Measurements from ENCODE around the gene SLC37A2. TPM values are rescaled to one million over a fixed set of nuclear protein-coding genes. Genes with fewer than 3 reads are reported as not detected.

The SLC37A2 gene
- total and polyA plus RNA-seq, 2 of the 13 experiments (the other 11 are each of a cell fraction or from before 2014, with no cell fraction given) = 4.6 to 7.1 TPM

DNA sequence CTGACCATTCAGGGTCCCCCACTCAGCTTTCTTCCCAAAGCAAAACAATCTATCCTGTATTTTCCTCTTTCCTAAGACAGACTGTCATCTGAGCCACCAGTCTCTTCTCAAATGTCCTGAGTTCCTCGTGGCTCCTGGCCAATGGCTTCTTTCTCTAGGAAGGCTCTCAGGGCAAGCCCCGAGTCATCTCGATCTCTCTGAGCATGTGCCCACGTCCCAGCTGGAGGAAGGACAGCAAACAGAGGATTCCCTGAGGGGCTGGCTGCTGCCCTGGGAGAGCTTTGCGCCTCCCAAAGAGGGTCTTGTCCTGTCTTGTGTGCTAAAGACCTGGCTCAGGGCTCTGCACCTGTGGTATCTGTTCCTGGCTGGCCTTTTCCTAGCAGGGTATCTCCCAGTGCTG is 8.3 kb downstream of the SLC37A2 start:
- no peak for FAIRE-seq
- Histone ChIP-seq H3K4me1 (ENCODE audit: insufficient read depth, low read length) (peaks cover 65% of the 10 kb centered on the region), H3K27me3 (ENCODE audit: control insufficient read depth in 1 of 2, insufficient read depth in 2 of 2, low read length in 2 of 2) (peaks cover 0 to 4% of the 10 kb centered on the region in 2 experiments; a peak in 1 of 5 replicates), H3K4me3 (replicated peaks in 1 of 3; ENCODE audit: insufficient read depth in 1 of 3, low read depth in 2 of 3, low read length in 3 of 3) (peak overlapping the region in 1 of 3 experiments; percentile 41; a peak in 1 of 6 replicates), H3K9ac (ENCODE audit: insufficient read depth, low read depth, low read length) (no peak overlapping the region; the same call in 1 of the 2 replicates), H2AFZ (ENCODE audit: low read length) (no peak overlapping the region), H3K36me3 (replicated peaks in 1 of 2; ENCODE audit: control insufficient read depth in 1 of 2, insufficient read depth in 2 of 2, low read length in 2 of 2) (no peaks in the 10 kb centered on the region), H4K20me1 (ENCODE audit: insufficient read depth, low read length) (no peaks in the 10 kb centered on the region), H3K9me3 (ENCODE audit: low read length) (no peaks in the 10 kb centered on the region), H3K4me2 (ENCODE audit: low read depth, low read length) (peak overlapping the region; percentile 77), H3K27ac (ENCODE audit: extremely low read length, insufficient read depth, low read length) (no peak overlapping the region), H3K79me2 (ENCODE audit: insufficient read depth, low read length) (no peaks in the 10 kb centered on the region)
- ATAC-seq = peak; percentile 7
- ChIA-PET POLR2A (interaction anchor here (0.9 to 2.9 kb wide), 4 partner anchors 8 to 52 kb away, joined by 3 to 9 read pairs (median 6); partner anchors contain the start of genes SLC37A2 and TMEM218), CTCF (ENCODE audit: low intra/inter-chr PET ratio, low total read pairs) (no interaction called here)
- TF ChIP-seq, protein P1, sequence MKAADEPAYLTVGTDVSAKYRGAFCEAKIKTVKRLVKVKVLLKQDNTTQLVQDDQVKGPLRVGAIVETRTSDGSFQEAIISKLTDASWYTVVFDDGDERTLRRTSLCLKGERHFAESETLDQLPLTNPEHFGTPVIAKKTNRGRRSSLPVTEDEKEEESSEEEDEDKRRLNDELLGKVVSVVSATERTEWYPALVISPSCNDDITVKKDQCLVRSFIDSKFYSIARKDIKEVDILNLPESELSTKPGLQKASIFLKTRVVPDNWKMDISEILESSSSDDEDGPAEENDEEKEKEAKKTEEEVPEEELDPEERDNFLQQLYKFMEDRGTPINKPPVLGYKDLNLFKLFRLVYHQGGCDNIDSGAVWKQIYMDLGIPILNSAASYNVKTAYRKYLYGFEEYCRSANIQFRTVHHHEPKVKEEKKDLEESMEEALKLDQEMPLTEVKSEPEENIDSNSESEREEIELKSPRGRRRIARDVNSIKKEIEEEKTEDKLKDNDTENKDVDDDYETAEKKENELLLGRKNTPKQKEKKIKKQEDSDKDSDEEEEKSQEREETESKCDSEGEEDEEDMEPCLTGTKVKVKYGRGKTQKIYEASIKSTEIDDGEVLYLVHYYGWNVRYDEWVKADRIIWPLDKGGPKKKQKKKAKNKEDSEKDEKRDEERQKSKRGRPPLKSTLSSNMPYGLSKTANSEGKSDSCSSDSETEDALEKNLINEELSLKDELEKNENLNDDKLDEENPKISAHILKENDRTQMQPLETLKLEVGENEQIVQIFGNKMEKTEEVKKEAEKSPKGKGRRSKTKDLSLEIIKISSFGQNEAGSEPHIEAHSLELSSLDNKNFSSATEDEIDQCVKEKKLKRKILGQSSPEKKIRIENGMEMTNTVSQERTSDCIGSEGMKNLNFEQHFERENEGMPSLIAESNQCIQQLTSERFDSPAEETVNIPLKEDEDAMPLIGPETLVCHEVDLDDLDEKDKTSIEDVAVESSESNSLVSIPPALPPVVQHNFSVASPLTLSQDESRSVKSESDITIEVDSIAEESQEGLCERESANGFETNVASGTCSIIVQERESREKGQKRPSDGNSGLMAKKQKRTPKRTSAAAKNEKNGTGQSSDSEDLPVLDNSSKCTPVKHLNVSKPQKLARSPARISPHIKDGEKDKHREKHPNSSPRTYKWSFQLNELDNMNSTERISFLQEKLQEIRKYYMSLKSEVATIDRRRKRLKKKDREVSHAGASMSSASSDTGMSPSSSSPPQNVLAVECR (CRISPR knock-in tag; IDR thresholded peaks at IDR 0.05; ENCODE audit: borderline replicate concordance) = 0 out of 2 replicates have a peak, but pooled peaks have one; percentile 25
- TF ChIP-seq CCDC6 (CRISPR knock-in tag; IDR thresholded peaks at IDR 0.05) = 0 out of 2 replicates have a peak, but pooled peaks have one; percentile 14
- TF ChIP-seq, protein P2, sequence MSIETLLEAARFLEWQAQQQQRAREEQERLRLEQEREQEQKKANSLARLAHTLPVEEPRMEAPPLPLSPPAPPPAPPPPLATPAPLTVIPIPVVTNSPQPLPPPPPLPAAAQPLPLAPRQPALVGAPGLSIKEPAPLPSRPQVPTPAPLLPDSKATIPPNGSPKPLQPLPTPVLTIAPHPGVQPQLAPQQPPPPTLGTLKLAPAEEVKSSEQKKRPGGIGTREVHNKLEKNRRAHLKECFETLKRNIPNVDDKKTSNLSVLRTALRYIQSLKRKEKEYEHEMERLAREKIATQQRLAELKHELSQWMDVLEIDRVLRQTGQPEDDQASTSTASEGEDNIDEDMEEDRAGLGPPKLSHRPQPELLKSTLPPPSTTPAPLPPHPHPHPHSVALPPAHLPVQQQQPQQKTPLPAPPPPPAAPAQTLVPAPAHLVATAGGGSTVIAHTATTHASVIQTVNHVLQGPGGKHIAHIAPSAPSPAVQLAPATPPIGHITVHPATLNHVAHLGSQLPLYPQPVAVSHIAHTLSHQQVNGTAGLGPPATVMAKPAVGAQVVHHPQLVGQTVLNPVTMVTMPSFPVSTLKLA (IDR thresholded peaks at IDR 0.05) = no peak
- intact Hi-C loops (cut with micrococcal nuclease; ENCODE audit: unreplicated experiment) (no loop called here), in situ Hi-C loops (cut with HindIII; ENCODE audit: extremely low pct_ligation_motif_present, low pct_unique_long_range_greater_than_20kb) (no loop called here)
- no TSS peak for BruUV-seq (replicated peaks)
- 3% methylated on average over 4 of the region's 5 CpGs for WGBS (ENCODE audit: low lambda C conversion rate)
- DNase-seq (ENCODE audit: low spot score) = no peak
